Parathyroid adenoma (tissue), 2 donors: Measurements from ENCODE around the gene COL4A1.

ENCODE experiments used
- H2AFZ ChIP-seq: fragments of 300-600 bp; sonication (generic); one replicate; pipeline ENCODE4 v1.7.0; 2017; ENCODE audit warnings: antibody characterized with exemption, mild to moderate bottlenecking
- H3K27ac ChIP-seq: fragments of 300-600 bp; sonication (generic); one replicate; pipeline ENCODE4 v1.7.0; 2017
- H3K27me3 ChIP-seq: fragments of 300-600 bp; sonication (generic); one replicate; pipeline ENCODE4 v1.7.0; 2017; ENCODE audit warnings: low read length; ENCODE audit not compliant: control insufficient read depth, insufficient read depth
- H3K36me3 ChIP-seq: fragments of 300-600 bp; sonication (generic); one replicate; pipeline ENCODE4 v1.7.0; 2017; ENCODE audit warnings: low read length; ENCODE audit not compliant: control insufficient read depth, insufficient read depth
- H3K4me1 ChIP-seq: fragments of 300-600 bp; sonication (generic); one replicate; pipeline ENCODE4 v1.7.0; 2017; ENCODE audit warnings: control low read depth
- H3K4me2 ChIP-seq: fragments of 300-600 bp; sonication (generic); one replicate; pipeline ENCODE4 v1.7.0; 2017; ENCODE audit warnings: low read length
- H3K4me3 ChIP-seq: fragments of 300-600 bp; sonication (generic); one replicate; pipeline ENCODE4 v1.7.0; 2017; ENCODE audit warnings: low read depth, low read length
- H3K79me2 ChIP-seq: fragments of 300-600 bp; sonication (generic); one replicate; pipeline ENCODE4 v1.7.0; 2017; ENCODE audit warnings: control low read depth
- H3K9ac ChIP-seq: fragments of 300-600 bp; sonication (generic); one replicate; pipeline ENCODE4 v1.7.0; 2017; ENCODE audit warnings: mild to moderate bottlenecking
- H3K9me3 ChIP-seq: fragments of 300-600 bp; sonication (generic); one replicate; pipeline ENCODE4 v1.7.0; 2017; ENCODE audit warnings: low read length; ENCODE audit not compliant: control insufficient read depth
- TF ChIP-seq, protein P1 (sequence below): fragments of 300-600 bp; sonication (generic); IDR thresholded peaks from one replicate; pipeline ENCODE4 v1.7.0; 2017; ENCODE audit warnings: antibody characterized with exemption, mild to moderate bottlenecking
- donor health status: primary hyperparathyroidism.

Gene COL4A1

DNA sequence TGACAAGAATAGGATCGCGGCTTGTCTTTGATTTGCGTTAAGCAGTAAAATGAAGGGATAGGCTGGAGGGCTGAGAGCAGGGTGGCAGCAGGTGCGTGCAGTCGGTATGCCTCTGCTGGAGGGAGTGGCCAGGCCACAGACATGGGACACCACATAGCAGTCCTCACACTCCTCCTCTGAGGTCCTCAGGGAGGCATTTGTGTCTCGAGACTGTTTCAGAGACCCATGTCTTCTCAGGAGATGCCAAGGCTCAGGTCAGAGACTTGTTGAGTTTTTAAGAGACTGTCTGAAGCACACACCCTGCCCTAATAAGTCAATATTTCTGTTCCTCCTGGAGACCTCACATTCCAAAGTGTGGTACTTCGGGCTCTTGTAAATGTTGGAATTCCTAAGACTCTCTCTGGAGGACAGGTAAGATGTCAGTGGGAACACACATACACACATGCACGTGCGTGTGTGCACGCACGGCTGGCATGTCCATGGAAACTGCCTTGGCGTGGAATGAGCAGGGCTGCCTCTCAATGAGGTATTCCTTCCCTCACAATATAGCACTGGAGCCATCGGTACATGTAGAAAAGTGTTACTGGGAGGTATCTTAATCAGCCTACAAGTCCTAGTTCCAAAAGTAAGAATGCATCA is 46.5 kb upstream of the COL4A1 start:
- no peak overlapping the region for H3K4me2 ChIP-seq
- no peak overlapping the region for H3K27ac ChIP-seq
- H3K36me3 ChIP-seq: no peaks in the 10 kb centered on the region
- H3K9ac ChIP-seq: no peak overlapping the region
- H3K9me3 ChIP-seq: no peaks in the 10 kb centered on the region
- no peak overlapping the region for H3K4me3 ChIP-seq
- TF ChIP-seq, protein P1, sequence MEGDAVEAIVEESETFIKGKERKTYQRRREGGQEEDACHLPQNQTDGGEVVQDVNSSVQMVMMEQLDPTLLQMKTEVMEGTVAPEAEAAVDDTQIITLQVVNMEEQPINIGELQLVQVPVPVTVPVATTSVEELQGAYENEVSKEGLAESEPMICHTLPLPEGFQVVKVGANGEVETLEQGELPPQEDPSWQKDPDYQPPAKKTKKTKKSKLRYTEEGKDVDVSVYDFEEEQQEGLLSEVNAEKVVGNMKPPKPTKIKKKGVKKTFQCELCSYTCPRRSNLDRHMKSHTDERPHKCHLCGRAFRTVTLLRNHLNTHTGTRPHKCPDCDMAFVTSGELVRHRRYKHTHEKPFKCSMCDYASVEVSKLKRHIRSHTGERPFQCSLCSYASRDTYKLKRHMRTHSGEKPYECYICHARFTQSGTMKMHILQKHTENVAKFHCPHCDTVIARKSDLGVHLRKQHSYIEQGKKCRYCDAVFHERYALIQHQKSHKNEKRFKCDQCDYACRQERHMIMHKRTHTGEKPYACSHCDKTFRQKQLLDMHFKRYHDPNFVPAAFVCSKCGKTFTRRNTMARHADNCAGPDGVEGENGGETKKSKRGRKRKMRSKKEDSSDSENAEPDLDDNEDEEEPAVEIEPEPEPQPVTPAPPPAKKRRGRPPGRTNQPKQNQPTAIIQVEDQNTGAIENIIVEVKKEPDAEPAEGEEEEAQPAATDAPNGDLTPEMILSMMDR: no peak
- no peaks in the 10 kb centered on the region for H3K79me2 ChIP-seq
- no peak overlapping the region for H2AFZ ChIP-seq
- no peaks in the 10 kb centered on the region for H3K27me3 ChIP-seq
- no peaks in the 10 kb centered on the region for H3K4me1 ChIP-seq

DNA sequence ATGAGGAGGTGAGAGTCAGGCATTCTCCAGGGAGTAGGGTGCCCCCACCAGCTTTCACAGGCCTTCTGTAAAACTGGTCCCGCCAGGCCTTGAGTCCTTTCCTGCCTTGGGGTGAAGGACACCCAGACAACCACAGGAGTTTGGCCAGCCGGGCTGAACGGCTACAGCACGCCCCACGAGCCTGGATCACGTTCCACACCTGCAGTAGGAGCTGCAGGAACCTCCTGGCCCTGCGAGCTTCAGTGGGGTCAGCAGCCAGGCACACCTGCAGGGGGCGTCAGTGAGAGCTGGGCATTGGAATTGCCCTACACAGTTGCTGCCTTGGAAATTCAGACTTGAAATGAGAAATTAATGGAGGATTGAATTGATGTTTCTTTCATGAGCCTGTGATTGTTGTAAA is 45.8 kb upstream of the COL4A1 start:
- Histone ChIP-seq H2AFZ (no peak overlapping the region), H3K36me3 (no peaks in the 10 kb centered on the region), H3K4me2 (no peak overlapping the region), H3K4me1 (no peaks in the 10 kb centered on the region), H3K4me3 (no peak overlapping the region), H3K79me2 (no peaks in the 10 kb centered on the region), H3K27me3 (no peaks in the 10 kb centered on the region), H3K9me3 (no peaks in the 10 kb centered on the region), H3K27ac (no peak overlapping the region), H3K9ac (no peak overlapping the region)
- TF ChIP-seq, protein P1: no peak

DNA sequence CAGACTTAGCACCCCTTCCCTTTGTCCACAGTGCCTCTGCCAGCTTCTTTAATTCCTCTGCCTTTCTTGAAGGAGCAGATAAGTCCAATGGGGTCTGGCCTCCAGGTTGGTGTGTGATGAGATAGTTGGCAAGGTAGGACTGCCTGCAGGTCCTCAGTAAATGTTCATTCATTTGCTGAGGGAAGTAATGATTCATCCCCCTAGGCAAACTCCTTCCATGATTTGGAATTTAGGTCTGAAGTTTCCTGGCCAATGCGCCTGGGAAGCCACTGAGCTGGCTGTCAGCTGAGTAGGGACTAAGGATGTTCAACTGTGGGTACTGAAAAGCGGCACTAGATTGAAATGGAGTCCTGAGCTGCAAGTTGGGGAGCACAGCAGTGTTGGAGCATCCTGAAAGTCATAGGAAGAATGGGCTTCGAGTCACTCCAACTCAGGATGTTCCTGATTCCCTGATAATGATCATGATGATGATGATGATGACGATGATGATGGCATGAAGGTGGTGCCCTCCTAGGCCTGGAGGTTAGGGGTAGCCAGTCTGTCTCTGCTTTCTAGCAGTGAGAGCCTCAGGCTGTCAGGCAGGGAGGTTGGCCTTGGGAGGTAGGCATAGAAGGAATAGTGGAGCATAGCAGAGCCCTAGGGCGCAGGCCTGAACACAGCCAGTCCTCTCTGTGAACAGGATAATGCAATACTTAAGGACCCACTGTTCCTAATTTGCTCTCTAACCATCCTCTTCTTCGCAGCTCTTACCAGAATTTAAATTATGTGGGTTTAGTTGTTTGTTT is 44.9 kb upstream of the COL4A1 start:
- H3K4me3 ChIP-seq: no peak overlapping the region
- H3K4me1 ChIP-seq: no peaks in the 10 kb centered on the region
- TF ChIP-seq, protein P1: no peak
- H3K27ac ChIP-seq: no peak overlapping the region
- no peaks in the 10 kb centered on the region for H3K79me2 ChIP-seq
- no peak overlapping the region for H3K4me2 ChIP-seq
- no peak overlapping the region for H3K9ac ChIP-seq
- no peaks in the 10 kb centered on the region for H3K36me3 ChIP-seq
- H3K27me3 ChIP-seq: no peaks in the 10 kb centered on the region
- H3K9me3 ChIP-seq: no peaks in the 10 kb centered on the region
- no peak overlapping the region for H2AFZ ChIP-seq

DNA sequence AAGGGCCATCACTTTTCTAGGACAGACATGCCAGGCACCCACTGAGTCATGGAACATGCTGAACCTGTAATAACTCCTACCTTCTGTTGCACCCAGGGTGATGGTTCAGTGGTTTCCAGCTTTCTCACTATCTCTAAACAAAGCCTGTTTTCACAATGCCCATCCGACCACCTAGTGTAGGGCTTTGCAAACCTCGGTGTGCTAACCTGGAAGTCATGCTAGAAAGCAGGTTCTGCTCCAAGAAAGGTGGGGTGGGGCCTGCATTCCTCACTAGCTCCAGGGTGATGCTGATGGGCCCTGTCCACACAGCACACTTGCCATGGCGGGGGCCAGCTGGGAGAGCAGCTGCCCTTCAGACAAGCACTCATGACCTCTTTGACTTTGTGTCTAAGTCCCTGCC is 43.6 kb upstream of the COL4A1 start:
- H3K4me2 ChIP-seq: no peak overlapping the region
- no peaks in the 10 kb centered on the region for H3K27me3 ChIP-seq
- TF ChIP-seq, protein P1: no peak
- H2AFZ ChIP-seq: no peak overlapping the region
- no peaks in the 10 kb centered on the region for H3K9me3 ChIP-seq
- no peak overlapping the region for H3K4me3 ChIP-seq
- H3K27ac ChIP-seq: no peak overlapping the region
- H3K4me1 ChIP-seq: no peaks in the 10 kb centered on the region
- no peaks in the 10 kb centered on the region for H3K79me2 ChIP-seq
- no peak overlapping the region for H3K9ac ChIP-seq
- no peaks in the 10 kb centered on the region for H3K36me3 ChIP-seq

DNA sequence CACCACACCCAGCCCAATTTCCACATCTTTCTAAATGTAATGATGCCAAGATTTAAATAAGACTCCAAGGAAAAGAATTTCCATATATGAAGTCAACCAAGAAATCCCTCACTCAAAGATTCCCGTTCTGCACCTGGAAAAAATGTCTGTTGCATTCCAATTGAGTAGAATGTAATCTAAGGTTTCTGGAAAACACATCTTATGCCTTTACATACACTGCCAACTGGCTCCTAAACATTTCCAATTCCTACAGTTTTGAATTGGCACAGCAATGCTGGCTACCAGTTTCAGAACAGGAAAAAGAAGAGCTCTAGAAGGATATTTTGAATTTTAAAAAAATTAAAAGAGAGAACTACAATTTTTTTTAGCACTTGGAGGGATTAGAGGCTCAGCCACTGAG is 43.1 kb upstream of the COL4A1 start:
- no peak overlapping the region for H3K9ac ChIP-seq
- no peaks in the 10 kb centered on the region for H3K79me2 ChIP-seq
- H3K4me1 ChIP-seq: no peaks in the 10 kb centered on the region
- H2AFZ ChIP-seq: no peak overlapping the region
- no peaks in the 10 kb centered on the region for H3K27me3 ChIP-seq
- no peaks in the 10 kb centered on the region for H3K9me3 ChIP-seq
- no peak overlapping the region for H3K4me3 ChIP-seq
- TF ChIP-seq, protein P1: no peak
- no peaks in the 10 kb centered on the region for H3K36me3 ChIP-seq
- no peak overlapping the region for H3K4me2 ChIP-seq
- H3K27ac ChIP-seq: no peak overlapping the region
